Thyroid gland (tissue), 4 donors: ENCODE data around the gene FAM162B. TPM values are rescaled to one million over a fixed set of nuclear protein-coding genes. Genes with fewer than 3 reads are reported as not detected.

ENCODE experiments used
- DNase-seq, 2 donors: peaks; one replicate each; pipeline ENCODE4 v3.0.0-alpha.2; 2019
- H3K27ac ChIP-seq, 3 donors: fragments of 200-600 bp; sonication (generic); 1 replicate in 2 of 3; 2 replicates in 1 of 3; pipeline ENCODE4 v1.5.1; 2016 to 2019; ENCODE audit warnings: mild to moderate bottlenecking in 1 of 3, moderate library complexity in 1 of 3
- H3K27me3 ChIP-seq: fragments of 200-600 bp; sonication (generic); one replicate; pipeline ENCODE4 v1.5.1; 2019
- H3K36me3 ChIP-seq, 2 donors: fragments of 200-600 bp; sonication (generic); one replicate each; pipeline ENCODE4 v1.5.1; 2016 to 2019
- H3K4me1 ChIP-seq, 2 donors: fragments of 200-600 bp; sonication (generic); one replicate each; pipeline ENCODE4 v1.5.1; 2017 to 2019
- H3K4me3 ChIP-seq, 3 donors: fragments of 200-600 bp; sonication (generic); replicated peaks in 1 of 3; 1 replicate in 2 of 3; 2 replicates in 1 of 3; pipeline ENCODE4 v1.5.1; 2016; ENCODE audit warnings: mild to moderate bottlenecking in 1 of 3
- H3K9me3 ChIP-seq: fragments of 200-600 bp; sonication (generic); one replicate; pipeline ENCODE4 v1.5.1; 2017
- CTCF ChIP-seq, 6 experiments: fragments of 200-600 bp in 3 of 6; fragments of 450-650 bp in 3 of 6; sonication (generic) in 3 of 6; IDR thresholded peaks; one replicate each; pipeline ENCODE4 v1.5.1; 2016 to 2019; ENCODE audit warnings: antibody characterized with exemption in 6 of 6, mild to moderate bottlenecking in 2 of 6, inconsistent platforms in 1 of 6, moderate library complexity in 1 of 6
- POLR2A ChIP-seq, 2 donors: fragments of 450-650 bp; IDR thresholded peaks; one replicate each; pipeline ENCODE4 v1.6.1; 2017; ENCODE audit warnings: antibody characterized with exemption in 2 of 2, mild to moderate bottlenecking in 2 of 2, moderate library complexity in 1 of 2
- WGBS, 2 donors: methylation state at CpG; one replicate each; pipeline ENCODE4 v1.1.5; 2017; 5-methylcytosine and 5-hydroxymethylcytosine counted together
- intact Hi-C: fragments of 100-400 bp; cut with DNase I; formaldehyde crosslinking; loops from one replicate; pipeline ENCODE4 v1.15.1; 2023
- total RNA-seq, 4 donors: library from RNA; depleted of rRNA; stranded (reverse); fragments of >200 nt; gene quantifications; one replicate each; pipeline ENCODE4 v1.2.3, GENCODE V29; 2016

The FAM162B gene
- total RNA-seq, 4 donors from 2014 or later: 5.7 to 17.2 (median 12.7) TPM

DNA sequence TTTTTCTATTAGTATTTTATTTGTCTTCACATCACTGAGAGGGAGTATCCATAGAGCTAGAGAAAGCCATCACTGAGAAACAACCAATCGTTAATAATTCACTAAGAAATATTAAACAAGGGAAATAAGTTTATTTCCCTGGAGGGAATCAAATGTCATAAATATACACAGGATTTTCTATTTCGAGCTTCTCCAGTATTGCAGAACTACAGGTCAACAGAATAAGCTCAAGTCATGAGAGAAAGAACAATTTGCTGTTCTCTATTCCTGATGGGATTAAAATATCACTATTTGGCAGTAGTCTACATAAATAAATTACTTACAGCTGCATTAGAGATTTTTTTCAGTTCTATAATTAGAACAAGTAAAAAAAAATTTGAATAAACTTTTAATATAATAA lies 2.2 kb upstream of the FAM162B start:
- intact Hi-C loops: no loop called here

DNA sequence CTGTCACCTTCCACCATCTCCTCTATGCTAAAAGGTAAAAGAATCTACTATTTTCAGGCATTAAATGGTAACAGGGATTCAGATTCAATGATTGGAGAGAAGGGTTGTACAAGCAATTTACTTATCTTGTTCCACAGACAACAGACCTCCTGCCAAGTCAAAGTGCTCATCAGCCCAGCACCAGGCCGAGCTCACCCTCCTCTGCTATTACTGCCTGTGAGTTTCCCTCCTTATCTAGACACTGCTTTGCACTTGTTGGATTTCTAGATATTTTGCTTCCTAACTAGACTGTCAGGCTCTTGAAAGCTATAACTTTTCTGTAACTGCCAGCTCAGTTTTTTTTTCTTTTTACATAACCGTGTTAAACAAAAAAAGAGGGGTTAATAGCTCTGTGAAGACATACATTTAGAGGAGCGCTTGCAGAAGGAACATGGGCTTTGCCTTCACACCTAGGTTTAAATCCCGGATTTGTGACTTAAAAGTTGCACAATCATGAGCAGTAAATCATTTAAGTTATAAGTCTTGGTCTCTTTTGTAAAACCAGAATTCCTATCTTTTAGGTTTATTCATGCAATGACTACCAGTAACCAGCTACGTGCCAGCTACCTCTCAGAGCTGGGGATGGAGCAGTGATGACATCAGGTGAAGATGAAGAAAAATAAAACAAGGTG lies 1.1 kb upstream of the FAM162B start:
- H3K4me1 ChIP-seq: peaks cover 3 to 8% of the 10 kb centered on the region in 2 donors
- H3K4me3 ChIP-seq: no peak overlapping the region
- TF ChIP-seq POLR2A (IDR thresholded peaks at IDR 0.05) (no peak), CTCF (IDR thresholded peaks at IDR 0.05) (no peak)
- no peaks in the 10 kb centered on the region for H3K9me3 ChIP-seq
- no peaks in the 10 kb centered on the region for H3K36me3 ChIP-seq
- 82 to 84% methylated on average over 5 of the region's 5 CpGs for WGBS, 2 donors
- no peak for DNase-seq
- no peaks in the 10 kb centered on the region for H3K27me3 ChIP-seq
- H3K27ac ChIP-seq: no peak overlapping the region
- intact Hi-C loops: no loop called here

More for the DNA sequence above, 2.2 kb upstream of the FAM162B start:
- no peaks in the 10 kb centered on the region for H3K27me3 ChIP-seq
- 72 to 76% methylated on average over 2 of the region's 2 CpGs for WGBS, 2 donors
- no peak for TF ChIP-seq CTCF (IDR thresholded peaks at IDR 0.05)
- no peak for TF ChIP-seq POLR2A (IDR thresholded peaks at IDR 0.05)
- no peak for DNase-seq
- H3K27ac ChIP-seq: no peak overlapping the region
- no peaks in the 10 kb centered on the region for H3K9me3 ChIP-seq
- no peaks in the 10 kb centered on the region for H3K36me3 ChIP-seq
- no peak overlapping the region for H3K4me3 ChIP-seq
- peaks cover 3 to 8% of the 10 kb centered on the region in 2 donors for H3K4me1 ChIP-seq

DNA sequence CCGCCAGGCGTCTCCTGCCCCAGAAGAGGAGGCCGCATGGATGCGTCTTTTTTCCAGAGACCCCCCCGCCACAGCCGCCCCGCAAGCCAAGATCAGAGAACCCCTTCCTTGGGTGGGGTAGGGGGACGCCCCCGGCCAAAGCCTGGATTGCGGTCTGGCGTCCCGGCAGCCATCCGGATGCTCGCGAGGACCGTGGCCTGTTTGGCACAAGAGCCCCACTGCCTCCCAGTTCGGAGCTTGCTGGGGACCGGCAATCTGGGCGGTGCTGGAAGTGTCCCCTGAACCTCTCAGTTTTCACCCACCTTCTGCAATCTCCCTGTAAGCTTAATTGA lies 924 bp downstream of the FAM162B start:
- peak overlapping the region in 2 of 3 donors; percentile 45 to 68 for H3K27ac ChIP-seq
- intact Hi-C loops: no loop called here
- H3K4me1 ChIP-seq: peaks cover 3 to 8% of the 10 kb centered on the region in 2 donors
- no peaks in the 10 kb centered on the region for H3K36me3 ChIP-seq
- TF ChIP-seq CTCF (IDR thresholded peaks at IDR 0.05) (no peak), POLR2A (IDR thresholded peaks at IDR 0.05) (no peak)
- 54 to 70% methylated on average over 4 to 7 of the region's 19 CpGs for WGBS, 2 donors
- DNase-seq: peak in 1 of 2 donors; percentile 5
- H3K9me3 ChIP-seq: no peaks in the 10 kb centered on the region
- H3K27me3 ChIP-seq: no peaks in the 10 kb centered on the region
- H3K4me3 ChIP-seq: peak overlapping the region; percentile 20 to 45 (median 44)

DNA sequence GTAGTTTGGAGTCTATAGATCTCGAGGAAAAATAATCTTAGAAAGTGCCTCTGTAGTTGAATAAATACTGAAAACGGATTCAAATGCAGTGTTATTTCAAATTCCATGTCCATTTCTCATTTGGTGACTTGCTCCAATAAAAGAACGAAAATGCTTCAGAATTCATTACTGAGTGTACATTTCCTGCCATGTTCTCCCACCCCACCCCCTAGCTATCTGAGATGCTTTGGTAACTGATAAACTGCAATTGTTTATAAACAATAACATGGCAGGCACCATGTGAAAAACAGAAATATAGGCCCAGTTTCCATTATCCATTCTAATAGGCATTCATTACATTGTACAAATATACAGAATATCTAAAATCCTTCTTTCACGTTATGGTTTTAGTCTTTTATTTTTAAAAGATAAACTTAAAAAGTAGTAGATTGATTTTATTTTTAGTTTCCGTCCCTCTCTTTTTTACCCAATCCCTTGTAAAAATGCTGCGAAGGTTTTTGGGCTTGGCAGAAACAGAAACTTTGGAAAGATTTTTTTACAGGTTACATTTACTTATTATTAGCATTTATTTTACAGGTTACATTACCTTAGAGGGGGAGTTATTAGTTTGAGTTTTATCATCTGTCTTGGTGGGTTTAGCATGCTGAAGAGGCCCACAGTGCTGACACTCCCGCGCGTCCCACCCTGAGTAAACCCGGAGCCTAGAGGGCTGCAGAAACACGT lies 1.5 kb downstream of the FAM162B start:
- no peaks in the 10 kb centered on the region for H3K36me3 ChIP-seq
- peak overlapping the region in 1 of 3 donors; percentile 68 for H3K27ac ChIP-seq
- no peaks in the 10 kb centered on the region for H3K9me3 ChIP-seq
- H3K27me3 ChIP-seq: no peaks in the 10 kb centered on the region
- intact Hi-C loops: no loop called here
- peak overlapping the region in 1 of 3 donors; percentile 45 for H3K4me3 ChIP-seq
- H3K4me1 ChIP-seq: peaks cover 3 to 8% of the 10 kb centered on the region in 2 donors
- DNase-seq: no peak
- WGBS, 2 donors: 81 to 85% methylated on average over 11 of the region's 11 CpGs
- no peak for TF ChIP-seq POLR2A (IDR thresholded peaks at IDR 0.05)
- TF ChIP-seq CTCF (IDR thresholded peaks at IDR 0.05): no peak

DNA sequence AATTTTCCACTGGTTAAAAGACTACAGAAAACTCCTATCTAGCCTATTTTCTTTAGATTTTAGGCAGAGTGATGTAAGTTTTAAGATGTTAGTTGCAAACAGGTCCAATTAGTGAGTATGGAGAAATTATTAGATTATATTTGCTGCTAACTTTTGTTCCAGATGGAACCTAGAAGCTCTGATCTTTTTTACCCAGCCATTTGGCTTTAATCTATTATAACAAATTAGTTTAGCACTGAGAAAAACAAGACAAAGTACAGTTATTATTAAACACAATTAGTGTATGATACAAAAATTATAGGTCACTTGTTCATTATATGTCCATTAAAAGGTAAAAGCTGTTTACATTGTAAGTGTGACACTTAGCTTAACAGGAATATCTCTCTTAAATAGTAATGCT lies 2.5 kb downstream of the FAM162B start:
- intact Hi-C loops: no loop called here
- H3K9me3 ChIP-seq: no peaks in the 10 kb centered on the region
- TF ChIP-seq CTCF (IDR thresholded peaks at IDR 0.05) (no peak), POLR2A (IDR thresholded peaks at IDR 0.05) (no peak)

More for the DNA sequence above, 2.5 kb downstream of the FAM162B start:
- no peak for DNase-seq
- no peak overlapping the region for H3K4me3 ChIP-seq
- H3K27me3 ChIP-seq: no peaks in the 10 kb centered on the region
- H3K4me1 ChIP-seq: peaks cover 3 to 8% of the 10 kb centered on the region in 2 donors
- no peaks in the 10 kb centered on the region for H3K36me3 ChIP-seq
- H3K27ac ChIP-seq: no peak overlapping the region
